Measurements from ENCODE around the gene MSRB3. TPM values are rescaled to one million over a fixed set of nuclear protein-coding genes. Genes with fewer than 3 reads are reported as not detected.

Gene MSRB3
- total and polyA plus RNA-seq, 2 of the 4 experiments (the other 2 are of a cell fraction) = 31.7 to 35.7 TPM

GRCh38 chr12:65327207-65328076 lies 49.0 kb downstream of the MSRB3 start (continued):
- TF ChIP-seq USF2 (IDR thresholded peaks at IDR 0.05; ENCODE audit: low read depth, low read length) (no peak), FOS (IDR thresholded peaks at IDR 0.05; ENCODE audit: low read depth, low read length) (no peak)

- Histone ChIP-seq H4K8ac (ENCODE audit: low read depth in 2 of 2, low read length in 2 of 2) (peak overlapping the region in 1 of 2 experiments; percentile 25; a peak in 1 of 4 replicates), H3K14ac (replicated peaks; ENCODE audit: low read depth, low read length) (no peak overlapping the region), H2AFZ (replicated peaks; ENCODE audit: low read length, poor library complexity) (no peak overlapping the region), H3K4me2 (ENCODE audit: low read depth, low read length) (no peak overlapping the region), H2BK15ac (ENCODE audit: low read depth, low read length) (no peak overlapping the region), H3K79me1 (ENCODE audit: low read depth in 1 of 2, low read length in 2 of 2) (peaks cover 3 to 22% of the 10 kb centered on the region in 2 experiments; a peak in 2 of 4 replicates), H4K91ac (ENCODE audit: insufficient read depth, low read depth, low read length) (no peak overlapping the region), H2AK5ac (ENCODE audit: low read depth, low read length) (no peak overlapping the region), H3K4ac (ENCODE audit: low read depth, low read length) (no peak overlapping the region; the same call in 1 of the 2 replicates), H3K23ac (ENCODE audit: low read depth, low read length) (no peak overlapping the region; the same call in 1 of the 2 replicates), H4K5ac (ENCODE audit: low read depth, low read length) (no peak overlapping the region), H3K36me3 (ENCODE audit: control insufficient read depth, insufficient read depth, low read length) (peaks cover 8% of the 10 kb centered on the region), H3K18ac (ENCODE audit: low read depth, low read length) (no peak overlapping the region), H2BK120ac (ENCODE audit: low read depth, low read length) (no peak overlapping the region), H2BK20ac (ENCODE audit: low read depth, low read length) (no peak overlapping the region; the same call in 1 of the 2 replicates), H3K27ac (ENCODE audit: insufficient read depth, low read length) (no peak overlapping the region), H3K4me1 (ENCODE audit: control insufficient read depth, insufficient read depth, low read length) (peaks cover 17% of the 10 kb centered on the region), H3K9me1 (ENCODE audit: insufficient read depth, low read length) (peaks cover 12% of the 10 kb centered on the region), H2AK9ac (replicated peaks; ENCODE audit: low read depth, low read length, poor library complexity) (no peak overlapping the region), H2BK5ac (ENCODE audit: low read depth, low read length, poor library complexity, severe bottlenecking) (no peak overlapping the region), H3K27me3 (ENCODE audit: control insufficient read depth, insufficient read depth, low read length) (no peaks in the 10 kb centered on the region), H3K9ac (ENCODE audit: low read depth, low read length) (no peak overlapping the region), H3K56ac (ENCODE audit: extremely low read depth, insufficient read depth, low read length) (no peak overlapping the region), H4K20me1 (ENCODE audit: insufficient read depth, low read length) (no peaks in the 10 kb centered on the region), H3K9me3 (ENCODE audit: control insufficient read depth, insufficient read depth, low read length) (peaks cover 3% of the 10 kb centered on the region; the same call in 1 of the 2 replicates), H3K4me3 (ENCODE audit: insufficient read depth, low read depth, low read length) (no peak overlapping the region)
- ChIA-PET POLR2A (ENCODE audit: unreplicated experiment) (interaction anchor here (0.6 kb wide), 1 partner anchor 840 kb away, joined by 7 read pairs; the partner anchor contains the start of gene TMBIM4), CTCF (no interaction called here)
- DNase-seq (no peak), ATAC-seq (ENCODE audit: low read depth) (no peak)
- dilution Hi-C loops (cut with HindIII; ENCODE audit: low sequenced_read_pairs, unreplicated experiment) = no loop called here
- no TSS peak for BruUV-seq (replicated peaks)
- no CpG with 5 or more reads among the region's 3 CpGs for WGBS, 2 experiments (ENCODE audit: extremely low coverage in 2 of 2, insufficient read length in 1 of 2)
- intact Hi-C loops (cut with micrococcal nuclease) = loop anchor here (5.0 to 10.0 kb wide), 3 partner anchors 103 to 208 kb away; no protein-coding TSS in a partner anchor
- in situ Hi-C loops (cut with MboI; ENCODE audit: low sequenced_read_pairs) = no loop called here
- no peak for TF ChIP-seq NFE2L2 (IDR thresholded peaks at IDR 0.05; ENCODE audit: low read depth, low read length)
- TF ChIP-seq RAD21 (IDR thresholded peaks at IDR 0.05; ENCODE audit: low read length) = no peak
- TF ChIP-seq SMC3 (IDR thresholded peaks at IDR 0.05; ENCODE audit: low read depth, low read length) = no peak
These were observed 51.2 kb downstream of the MSRB3 start for GRCh38 chr12:65329721-65330120.

All from IMR-90 (cell line).